Left ventricle myocardium superior (tissue), 1 donor: ENCODE results near the gene MLEC. TPM values are rescaled to one million over a fixed set of nuclear protein-coding genes. Genes with fewer than 3 reads are reported as not detected.

Experiments used
- ATAC-seq: fragments of 200-7000 bp; cut with Tn5 transposase; one replicate; pipeline ENCODE4 v1.9.1; 2020; ENCODE audit warnings: mild to moderate bottlenecking, moderate library complexity
- DNase-seq: peaks from one replicate; pipeline ENCODE4 v3.0.0-alpha.2; 2020
- intact Hi-C: fragments of 100-400 bp; cut with micrococcal nuclease; formaldehyde crosslinking; loops from one replicate; pipeline ENCODE4 v1.11.0; 2022
- total RNA-seq: library from RNA; stranded (reverse); fragmentation: NEBNext Ultra II Directional; extraction: Animal tissue kit (Norgen Biotek cat#: 25700); gene quantifications from one replicate; pipeline ENCODE4 v1.2.1, GENCODE V29; 2021
- donor health status: DM: no; HTN: yes; CAD: no; lungs with severe emphysema.

Gene MLEC
- total RNA-seq, 1 donor from 2014 or later: 130 TPM

DNA sequence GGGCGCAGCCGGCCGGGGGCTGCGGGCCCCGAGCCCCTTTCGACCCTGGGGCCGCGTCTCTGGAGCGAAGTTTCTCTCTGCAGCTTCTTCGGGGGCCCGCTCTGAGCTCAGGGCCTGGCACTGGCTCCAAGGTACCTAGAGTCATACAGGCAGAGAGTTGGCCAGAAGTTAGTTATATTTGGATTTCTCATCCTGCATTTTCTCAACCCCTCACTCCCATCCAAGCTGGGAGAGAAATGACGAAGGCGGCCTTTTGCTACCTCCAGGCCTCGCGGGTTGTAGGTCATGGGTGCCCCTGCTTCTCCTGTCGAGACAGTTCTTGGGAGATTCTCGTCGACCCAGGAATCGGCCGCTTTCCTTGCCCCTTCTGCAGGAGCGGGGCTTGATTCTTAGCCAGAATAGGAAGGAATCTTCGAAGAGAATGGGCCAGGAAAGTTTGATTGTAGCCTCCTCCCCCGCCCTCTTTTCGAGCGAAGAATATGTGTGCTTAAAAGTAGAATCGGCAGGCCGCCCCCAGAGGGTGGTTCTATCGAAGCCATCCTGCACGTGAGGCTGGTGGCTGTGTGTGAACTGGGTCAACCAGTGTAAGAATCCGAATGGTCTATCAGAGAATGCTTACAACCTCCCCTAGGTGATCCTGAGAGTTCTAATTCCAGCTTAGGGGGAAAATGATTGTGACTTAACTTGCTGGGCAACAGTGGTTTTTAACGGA lies 785 bp downstream of the MLEC start:
- ATAC-seq (no peak), DNase-seq (peak; percentile 43)
- intact Hi-C loops: no loop called here

DNA sequence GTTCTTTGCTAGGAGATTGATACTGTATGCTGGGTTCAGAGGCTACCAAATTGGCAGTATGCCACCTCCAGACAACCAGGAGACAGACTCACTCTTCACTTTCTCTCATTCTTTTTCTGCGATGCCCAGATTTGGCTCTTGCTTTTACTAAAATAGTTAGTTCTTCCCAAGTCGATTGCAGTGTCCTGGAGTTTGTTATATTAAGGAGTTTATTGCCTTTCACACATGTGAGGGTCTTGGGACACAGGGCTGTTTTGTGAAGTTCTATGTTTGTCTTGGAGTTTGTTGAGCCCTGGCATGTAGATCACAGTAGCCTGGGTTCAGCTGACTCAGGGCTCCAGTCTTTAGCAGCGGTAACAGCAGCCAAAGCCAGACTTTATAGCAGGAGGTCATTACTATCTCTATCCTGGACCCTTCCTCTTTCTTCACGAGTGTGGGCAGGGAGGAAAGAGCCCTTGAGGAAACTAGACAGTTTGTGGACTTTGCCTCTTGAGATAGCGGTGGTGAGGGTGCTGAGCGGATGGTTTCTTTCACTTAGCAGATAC lies 1.6 kb downstream of the MLEC start:
- intact Hi-C loops: no loop called here
- DNase-seq (no peak), ATAC-seq (no peak)

DNA sequence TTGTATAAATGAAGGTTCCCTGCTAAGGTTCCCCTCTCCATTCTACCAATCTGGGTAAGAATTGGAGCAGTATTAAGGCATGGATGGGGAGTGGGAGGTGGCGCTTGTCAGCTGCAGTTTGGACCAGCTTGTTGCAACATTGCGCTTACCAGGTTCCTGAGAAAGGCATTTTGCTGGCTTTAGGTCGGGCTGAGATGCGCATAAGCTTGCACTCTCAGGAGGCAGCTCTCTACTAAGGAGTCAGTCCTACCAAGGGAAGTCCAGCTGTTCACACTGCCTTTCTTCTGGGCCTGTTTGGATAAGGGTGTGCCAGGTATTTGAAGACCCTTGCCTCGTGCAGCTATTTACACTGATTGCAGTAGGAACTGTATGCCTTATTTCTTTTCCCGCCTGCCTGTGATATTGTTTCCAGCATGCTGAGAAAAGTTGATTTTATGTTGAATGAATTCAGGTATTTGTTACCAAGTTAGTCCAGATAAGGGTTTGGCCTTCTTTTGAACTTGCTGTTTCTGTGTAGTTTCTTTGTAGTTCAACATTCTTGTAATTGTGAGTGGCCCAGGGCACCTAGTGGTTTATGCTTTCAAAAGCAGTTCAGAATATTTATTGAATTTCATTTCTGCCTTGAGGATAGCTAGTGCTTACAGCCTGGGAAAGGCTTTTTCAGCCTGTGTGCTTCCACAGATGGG lies 2.6 kb downstream of the MLEC start:
- intact Hi-C loops: no loop called here
- ATAC-seq (no peak), DNase-seq (no peak)

DNA sequence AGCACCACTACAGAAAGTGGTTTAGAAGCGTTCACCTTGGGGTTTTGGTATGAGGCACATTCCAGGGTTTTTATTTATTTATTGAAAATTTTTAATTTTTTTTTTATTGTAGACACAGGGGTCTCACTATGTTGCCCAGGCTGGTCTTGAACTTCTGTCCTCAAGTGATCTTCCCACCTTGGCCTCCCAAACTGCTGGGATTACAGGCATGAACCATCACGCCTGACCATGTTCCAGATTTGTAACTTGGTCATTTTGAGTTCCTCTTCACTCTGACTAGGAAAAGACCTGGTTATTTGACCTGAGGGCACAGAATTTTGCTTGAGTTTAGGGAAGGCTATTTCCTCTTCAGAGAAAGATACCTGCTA lies 3.1 kb downstream of the MLEC start:
- ATAC-seq: no peak
- DNase-seq: no peak
- intact Hi-C loops: no loop called here

DNA sequence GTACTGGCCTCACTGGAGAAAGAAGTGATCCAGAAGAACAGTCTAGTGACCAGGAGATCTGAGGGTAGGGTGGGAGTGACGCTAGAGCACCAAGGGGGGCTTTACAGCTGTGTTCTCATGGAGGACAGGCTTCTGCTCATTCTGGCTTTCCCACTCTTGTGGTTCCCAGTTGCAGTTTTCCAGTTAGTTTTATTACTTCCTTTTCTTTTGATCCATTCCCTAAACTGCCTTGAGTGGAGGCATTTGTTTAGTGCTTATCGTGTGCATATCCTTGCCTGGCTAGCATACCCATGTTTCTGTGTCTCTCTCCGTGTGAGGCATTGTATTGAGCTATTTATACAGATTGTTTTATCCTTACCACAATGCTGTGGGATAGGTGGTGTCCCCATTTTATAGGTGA lies 4.0 kb downstream of the MLEC start:
- intact Hi-C loops: no loop called here

DNA sequence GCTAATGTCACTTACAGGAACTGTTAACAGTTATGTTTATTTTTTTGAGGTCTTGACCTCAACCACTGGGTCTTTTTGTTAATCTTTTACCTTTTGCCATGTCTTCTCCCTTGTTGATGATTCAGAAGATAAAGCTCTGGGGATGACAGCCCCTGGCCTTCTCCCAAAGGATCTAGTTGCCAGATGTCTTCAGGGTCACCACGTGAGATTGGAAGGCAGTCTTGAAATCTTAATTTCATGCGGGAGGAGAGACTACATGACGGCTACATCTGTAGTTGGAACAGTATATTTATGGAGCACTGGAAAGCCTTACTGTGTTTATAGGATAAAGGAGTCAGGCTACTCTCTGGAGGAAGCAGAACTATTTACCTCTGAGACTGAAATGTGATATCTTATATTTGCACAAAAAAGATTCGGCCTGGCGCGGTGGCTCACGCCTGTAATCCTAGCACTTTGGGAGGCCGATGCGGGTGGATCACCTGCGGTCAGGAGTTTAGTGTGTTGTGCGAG lies 5.6 kb downstream of the MLEC start:
- DNase-seq: no peak
- intact Hi-C loops: no loop called here
- ATAC-seq: no peak

More for the DNA sequence above, 4.0 kb downstream of the MLEC start:
- ATAC-seq (no peak), DNase-seq (no peak)

DNA sequence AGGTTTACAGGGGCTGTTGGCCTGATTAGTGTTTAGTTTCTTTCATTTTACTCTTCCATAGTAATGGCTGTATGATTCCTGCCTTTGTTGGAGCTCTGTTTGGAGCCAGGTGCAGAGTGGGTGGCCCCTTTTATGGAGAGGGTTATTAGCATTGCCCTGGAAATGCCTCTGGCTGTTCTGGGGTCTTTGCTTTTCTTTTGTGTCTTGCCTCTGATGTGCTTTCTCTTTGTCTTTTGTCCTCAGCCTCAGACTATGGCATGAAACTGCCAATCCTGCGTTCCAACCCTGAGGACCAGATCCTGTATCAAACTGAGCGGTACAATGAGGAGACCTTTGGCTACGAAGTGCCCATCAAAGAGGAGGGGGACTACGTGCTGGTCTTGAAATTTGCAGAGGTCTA lies 6.9 kb downstream of the MLEC start:
- intact Hi-C loops: no loop called here
- ATAC-seq (no peak), DNase-seq (no peak)

DNA sequence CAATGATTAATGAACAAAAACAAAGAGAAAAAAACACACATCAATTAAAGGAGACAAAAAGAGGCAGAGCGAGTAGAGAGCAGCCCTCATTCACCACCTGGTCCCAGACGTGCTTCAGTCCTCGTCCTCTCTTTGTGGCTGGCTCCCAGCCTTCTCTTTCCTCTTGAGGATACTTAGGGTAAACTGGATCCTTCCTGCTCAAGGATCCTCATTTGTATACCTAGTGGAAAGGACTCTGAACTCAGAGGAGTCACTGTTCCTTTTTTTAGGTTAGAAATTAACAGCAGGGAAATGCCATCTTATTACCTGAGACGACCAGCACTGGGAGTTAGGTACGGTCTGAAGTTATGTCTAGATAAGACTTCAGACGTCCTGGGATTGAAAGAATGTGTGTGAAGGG lies 9.7 kb downstream of the MLEC start:
- intact Hi-C loops: no loop called here
- ATAC-seq (no peak), DNase-seq (no peak)

DNA sequence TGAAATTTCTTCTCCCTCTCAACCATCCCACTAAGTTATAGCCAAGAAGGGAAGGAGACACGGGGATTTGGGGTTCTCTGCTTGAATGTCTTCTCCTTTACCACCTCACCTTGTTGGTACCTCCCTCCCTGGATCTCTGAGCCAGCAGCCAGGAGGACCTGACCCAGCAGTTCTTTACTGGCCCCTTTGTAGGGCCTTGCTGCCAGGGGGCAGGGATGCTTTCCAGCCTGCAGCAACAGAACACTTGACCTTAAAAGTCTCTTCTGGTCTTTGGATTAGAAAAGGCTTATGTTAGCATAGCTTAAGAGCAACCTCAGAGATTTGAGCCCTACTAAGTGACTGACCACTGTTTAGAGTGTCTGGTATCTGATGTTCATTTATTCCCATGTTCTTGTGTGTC lies 10.4 kb downstream of the MLEC start:
- DNase-seq (no peak), ATAC-seq (no peak)
- intact Hi-C loops: no loop called here

DNA sequence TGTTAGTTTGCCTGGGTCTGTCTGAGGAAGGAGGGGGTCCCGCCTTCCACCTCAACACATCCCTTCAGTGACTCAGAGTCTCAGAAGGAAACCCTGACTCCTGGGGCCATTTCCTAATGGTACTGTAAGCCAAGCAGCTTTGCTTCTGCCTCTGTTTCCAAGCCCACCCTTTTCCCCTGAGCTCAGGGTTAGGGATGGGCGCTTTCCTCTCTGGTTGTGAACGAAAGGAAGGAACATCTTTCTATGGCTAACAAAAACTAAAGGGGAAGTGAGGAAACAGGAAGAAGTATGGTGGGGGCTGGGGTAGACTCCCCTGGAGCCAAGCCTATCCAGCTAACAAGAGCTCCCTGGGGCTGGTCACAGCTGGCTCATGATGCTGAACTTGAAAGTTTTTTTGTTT lies 11.7 kb downstream of the MLEC start:
- ATAC-seq (peak; percentile 44), DNase-seq (no peak)
- intact Hi-C loops: no loop called here

DNA sequence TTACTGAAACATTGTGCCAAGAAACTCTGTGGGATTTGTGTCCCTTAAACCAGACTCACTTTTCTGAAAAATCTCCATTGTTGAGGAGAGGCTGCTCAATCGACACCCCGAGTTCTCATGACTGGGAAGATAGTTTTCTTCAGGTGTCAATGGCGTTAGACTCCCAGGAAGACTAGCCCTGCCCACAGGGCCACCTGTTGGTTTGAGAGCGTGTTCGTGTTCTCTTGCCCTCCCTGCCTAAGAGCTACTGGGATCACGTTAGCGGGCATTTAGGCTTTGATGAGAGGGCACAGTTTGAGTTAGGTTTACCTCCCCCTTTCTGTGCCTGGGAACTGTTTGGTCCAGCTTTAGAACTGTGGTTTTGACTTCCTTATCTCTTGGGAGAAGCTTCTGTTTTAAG lies 12.6 kb downstream of the MLEC start:
- ATAC-seq (no peak), DNase-seq (no peak)
- intact Hi-C loops: no loop called here

DNA sequence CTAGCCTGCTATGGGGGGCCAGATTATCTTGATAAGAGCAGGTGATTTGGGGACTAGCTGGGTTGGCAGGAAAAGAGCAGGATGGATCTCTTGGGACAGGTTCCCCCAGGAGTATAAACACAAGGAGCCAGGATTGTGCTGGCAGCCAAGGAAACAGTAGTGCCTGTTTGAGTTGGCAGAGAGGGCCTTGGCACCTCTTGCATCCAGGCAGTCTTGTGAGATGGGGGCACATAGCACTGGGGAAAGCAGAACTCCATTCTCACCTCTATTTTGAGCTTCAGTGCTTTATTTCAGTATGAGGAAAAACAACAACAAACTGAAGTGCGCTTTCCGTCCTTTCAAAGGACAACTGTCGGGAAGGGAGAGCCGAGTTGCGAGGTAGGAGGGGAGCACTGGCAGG lies 13.9 kb downstream of the MLEC start:
- ATAC-seq (peak; percentile 67), DNase-seq (no peak)
- intact Hi-C loops: no loop called here

DNA sequence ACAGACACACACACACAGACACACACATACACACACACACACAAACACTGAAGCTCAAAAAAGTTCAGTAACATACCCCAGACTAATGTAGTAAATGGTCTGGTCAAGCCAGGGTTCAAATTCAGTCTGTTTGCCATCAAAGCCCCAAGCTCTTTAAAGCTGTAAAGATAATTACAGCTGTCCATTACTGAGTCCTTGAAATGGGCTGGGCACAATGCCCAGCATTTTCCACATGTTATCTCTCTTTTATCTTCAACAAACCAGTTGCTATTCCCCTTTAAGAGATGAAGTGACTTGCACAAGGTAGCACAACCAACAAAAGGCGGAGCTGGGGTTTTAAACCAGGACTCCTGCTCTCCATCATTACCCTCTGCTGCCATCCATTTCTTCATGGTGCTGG lies 15.7 kb downstream of the MLEC start:
- no peak for ATAC-seq

DNA sequence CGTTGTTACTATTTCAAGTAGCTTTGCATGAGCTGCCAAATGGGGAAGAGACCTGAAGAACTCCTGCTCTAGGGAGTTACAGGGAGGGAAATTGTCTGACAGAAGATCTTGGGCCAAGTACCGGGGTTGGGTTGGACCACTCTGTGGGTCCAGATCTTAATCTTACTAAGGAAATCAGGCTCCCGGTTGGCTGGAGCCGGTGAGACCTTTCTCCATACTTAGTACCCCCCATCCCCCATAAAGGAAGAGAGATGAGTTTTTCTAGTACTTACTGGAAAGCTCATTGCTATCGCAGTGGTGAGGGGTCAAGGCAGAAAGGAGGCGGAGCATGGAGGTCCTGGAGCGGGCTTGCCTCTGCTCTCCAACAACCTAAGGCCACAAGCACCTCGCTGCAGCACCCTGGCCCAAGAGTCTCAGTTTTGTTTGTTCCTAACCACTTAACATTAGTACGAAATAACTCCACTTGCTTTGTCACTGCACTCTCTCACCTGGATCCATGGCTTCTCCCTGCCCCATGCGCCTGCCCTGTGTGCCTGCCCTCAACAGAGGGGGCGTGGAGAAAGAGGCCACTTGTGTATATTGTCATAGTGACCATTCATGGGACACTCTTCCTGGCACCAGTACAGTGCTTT lies 16.5 kb downstream of the MLEC start:
- peak; percentile 16 for ATAC-seq
- intact Hi-C loops: no loop called here
- DNase-seq: no peak

More for the DNA sequence above, 15.7 kb downstream of the MLEC start:
- intact Hi-C loops: no loop called here
- no peak for DNase-seq

DNA sequence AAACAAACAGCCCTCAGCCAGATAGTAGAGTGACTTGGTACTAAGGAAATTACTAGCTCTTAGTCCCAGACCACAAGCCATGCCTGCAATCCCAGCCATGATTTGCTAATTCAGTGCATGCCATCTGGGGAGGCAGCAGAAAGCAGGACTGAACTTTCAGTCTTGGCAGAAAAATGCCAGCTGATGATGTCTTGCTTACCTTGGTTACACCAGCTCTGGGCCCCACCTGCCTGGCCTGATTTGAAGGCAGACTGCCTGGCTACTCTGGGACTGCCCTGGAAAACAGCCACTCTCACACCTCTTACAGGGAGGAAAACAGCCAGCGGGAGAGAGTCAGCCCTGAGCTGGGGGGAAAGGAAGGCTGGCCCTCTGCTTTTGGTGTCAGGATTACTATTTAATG lies 18.7 kb downstream of the MLEC start:
- no peak for ATAC-seq
- intact Hi-C loops: no loop called here

DNA sequence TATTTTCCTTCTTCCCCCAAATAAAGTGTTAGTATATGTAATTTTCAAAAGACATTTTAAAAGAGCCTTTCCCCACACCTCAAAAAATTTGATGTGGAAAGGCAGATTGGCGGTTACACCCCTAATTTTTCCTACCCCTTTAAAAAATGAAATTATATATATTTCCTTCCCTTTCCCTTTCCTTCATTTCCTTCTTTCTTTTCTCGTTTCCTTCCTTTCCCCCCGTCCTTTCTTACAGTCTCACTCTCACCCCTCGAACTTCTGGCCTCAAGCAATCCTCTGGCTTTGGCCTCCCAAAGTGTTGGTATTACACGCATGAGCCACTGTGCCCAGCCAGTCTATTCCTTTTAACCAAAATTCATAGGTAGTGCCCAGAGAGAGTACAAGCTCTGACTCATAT lies 19.1 kb downstream of the MLEC start:
- intact Hi-C loops: no loop called here
- no peak for ATAC-seq
- no peak for DNase-seq

More for the DNA sequence above, 18.7 kb downstream of the MLEC start:
- DNase-seq: no peak

DNA sequence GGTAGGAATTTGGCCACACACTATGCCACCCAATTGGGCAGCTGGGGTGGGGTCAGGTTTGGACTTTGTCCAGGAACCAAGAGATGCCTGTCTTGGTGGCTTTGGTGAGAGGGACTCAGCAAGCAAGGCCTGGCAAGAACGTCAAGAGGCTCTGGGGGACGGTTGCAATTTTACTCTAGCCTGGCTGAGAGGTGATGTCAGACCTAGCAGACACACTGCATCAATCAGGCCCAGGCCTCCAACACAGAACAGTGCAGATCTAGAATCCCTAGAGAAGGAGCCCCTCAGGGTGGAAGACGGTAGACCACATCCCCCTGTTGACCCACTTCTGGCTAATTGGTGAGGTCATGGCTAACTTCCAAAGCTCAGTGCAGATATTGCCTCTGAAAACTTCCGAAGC lies 21.7 kb downstream of the MLEC start:
- intact Hi-C loops: no loop called here
- ATAC-seq (no peak), DNase-seq (no peak)

DNA sequence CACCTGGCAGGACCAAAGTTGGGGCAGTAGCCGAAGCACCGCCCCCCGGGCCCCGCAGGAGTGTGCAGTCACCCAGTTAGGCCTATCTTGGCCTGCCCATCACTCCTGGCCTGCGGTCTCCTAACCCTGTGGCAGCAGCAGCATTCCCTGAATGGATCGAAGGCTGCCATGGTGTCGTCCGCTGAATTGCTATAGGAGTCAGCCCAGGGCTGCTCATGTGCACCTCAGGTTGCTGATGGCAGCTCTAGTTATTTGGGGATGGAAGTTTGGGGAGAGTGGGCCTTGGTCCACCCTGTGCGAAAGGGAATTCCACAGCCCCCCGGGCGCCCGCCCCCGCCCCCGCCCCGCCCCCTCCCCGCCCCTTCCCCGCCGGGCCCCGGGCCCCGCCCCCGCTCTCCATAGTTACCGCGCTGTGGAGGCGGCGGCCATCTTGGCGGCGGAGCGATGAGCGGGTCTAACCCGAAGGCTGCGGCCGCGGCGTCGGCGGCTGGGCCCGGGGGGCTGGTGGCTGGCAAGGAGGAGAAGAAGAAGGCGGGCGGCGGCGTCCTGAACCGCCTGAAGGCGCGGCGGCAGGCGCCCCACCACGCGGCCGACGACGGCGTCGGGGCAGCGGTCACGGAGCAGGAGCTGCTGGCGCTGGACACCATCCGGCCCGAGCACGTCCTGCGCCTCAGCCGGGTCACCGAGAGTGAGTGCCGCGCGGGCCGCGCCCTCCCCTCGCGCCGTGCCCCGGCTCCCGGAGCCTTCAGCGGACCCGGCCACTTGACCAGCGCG lies 23.3 kb downstream of the MLEC start, which contains the start of gene UNC119B:
TSS of gene UNC119B (plus strand) at position 428 of the 774 bp plus-strand sequence. CDS start at position 445, 17 bp downstream.
- intact Hi-C loops: no loop called here
- peak; percentile 89 for DNase-seq
- peak; percentile 95 for ATAC-seq

DNA sequence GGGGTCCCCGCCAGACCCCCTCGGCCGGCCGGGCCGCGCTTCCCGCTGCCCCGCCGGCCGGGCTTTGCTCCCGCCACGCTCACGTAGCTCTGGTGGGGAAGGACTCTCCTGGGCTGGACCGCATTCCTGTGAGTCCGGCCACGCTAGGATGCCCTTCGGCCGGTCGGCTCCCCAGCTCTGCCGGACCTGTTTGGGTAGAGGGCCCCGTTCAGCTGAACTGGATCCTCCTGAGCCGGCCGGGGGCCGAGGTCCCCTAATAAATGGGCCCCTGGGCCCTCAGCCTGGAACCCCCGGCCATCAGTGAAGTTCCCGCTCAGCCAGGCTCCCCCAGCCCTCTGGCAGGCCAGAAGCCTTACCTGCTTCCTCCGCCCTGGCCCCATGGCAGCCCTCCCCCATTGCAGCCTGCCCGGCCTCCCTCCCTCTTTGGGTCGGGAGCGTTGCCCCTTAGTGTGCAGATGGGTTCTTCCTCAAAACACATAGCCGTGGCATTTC lies 23.9 kb downstream of the MLEC start:
- intact Hi-C loops: no loop called here
- ATAC-seq (peak; percentile 23), DNase-seq (no peak)
